Measurements from ENCODE around the gene PIANP.

The PIANP gene

DNA sequence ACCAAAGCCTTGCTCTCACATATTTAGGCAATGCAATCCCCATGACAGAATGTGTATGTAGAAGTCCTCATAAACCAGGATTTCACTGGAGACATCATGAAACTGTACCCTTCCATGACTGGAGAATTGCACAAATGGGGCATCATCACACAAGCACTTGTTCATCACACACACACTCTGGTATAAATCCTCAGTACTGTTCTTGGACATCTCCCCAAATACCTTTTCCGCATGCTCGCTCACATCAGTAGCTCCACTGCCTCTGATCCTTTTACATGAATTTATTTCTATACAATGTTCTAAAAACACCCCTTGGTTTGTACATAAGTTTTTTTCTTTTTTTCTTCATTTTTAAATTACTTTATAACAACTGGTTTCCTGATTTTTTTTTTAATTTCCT lies 34.4 kb downstream of the PIANP start:
- no peak for DNase-seq

DNA sequence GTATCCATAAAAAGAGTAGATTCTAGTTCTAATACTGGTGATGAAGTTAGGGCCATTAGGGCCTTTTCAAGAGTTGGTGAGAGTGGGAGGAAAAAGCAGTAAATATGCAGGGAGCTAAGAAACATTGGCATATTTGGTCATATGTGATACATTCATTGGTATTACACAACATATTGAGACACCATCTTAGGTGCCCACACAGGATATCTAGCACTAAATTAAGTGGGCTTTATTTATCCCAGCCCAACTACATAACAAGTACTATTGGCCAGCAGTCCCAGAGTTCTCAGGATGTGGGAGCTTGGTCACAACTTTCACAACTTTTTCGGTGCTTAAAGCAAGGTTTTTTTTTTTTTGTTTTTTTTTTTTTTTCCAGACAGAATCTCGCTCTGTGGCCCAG lies 35.7 kb downstream of the PIANP start:
- DNase-seq = no peak

DNA sequence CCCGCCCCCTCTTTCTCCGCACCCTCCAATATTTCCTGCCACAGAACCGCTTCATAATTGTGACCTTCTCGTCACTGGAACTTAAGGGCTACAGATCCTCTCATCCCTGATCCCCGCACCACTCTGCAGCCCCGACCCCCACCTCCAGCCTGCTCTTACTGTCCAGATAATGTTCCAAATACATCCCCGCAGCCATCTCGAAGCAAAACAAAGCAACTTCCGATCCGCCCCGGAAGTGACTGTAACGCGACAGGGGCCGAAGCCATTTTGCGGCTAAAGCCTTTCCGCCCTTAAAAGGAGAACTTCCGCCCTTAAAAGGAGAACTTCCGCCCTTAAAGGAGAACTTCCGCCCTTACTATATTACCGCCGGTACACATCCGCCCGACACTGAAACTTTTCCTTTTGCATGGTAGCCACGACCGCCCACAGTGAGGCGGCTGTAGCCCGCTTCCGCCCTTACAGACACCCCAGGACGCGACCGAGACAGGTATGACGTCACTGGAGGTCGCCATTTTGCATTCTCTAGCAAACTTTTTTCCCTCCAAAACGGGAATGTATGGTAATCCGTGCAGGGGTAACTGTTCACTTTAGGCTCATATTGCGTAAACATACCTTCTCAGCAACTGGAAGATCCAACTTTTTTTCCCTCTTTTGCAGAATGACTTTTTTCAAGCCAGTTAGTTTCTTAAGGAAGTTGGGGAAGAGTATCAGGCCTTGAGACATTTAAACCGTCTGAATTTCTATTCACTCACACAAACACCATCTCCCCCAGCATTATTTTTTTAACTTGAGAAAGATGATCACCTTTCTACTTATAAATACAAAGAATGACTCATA lies 37.5 kb downstream of the PIANP start, which contains the start of gene ING4:
ING4 (minus strand) TSS at position 214 of the 837 bp plus-strand sequence; CDS start at position 196, 18 bp downstream.
- peak; percentile 100 for DNase-seq

DNA sequence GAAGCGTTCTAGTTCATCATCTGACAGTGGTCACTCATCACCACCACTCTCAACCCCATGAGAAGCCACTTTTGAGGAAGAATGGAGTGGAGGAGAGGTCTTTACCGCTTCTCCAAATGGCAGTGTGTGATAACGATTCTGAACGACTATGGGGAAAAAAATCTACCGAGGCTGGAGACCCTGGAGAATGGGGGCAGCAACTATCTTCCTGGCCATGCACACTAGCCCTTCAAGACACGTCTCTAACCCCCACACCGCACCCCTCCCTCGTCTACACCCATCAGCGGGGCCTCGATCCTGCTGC lies 38.1 kb downstream of the PIANP start:
- no peak for DNase-seq

GRCh38 chr12:6653987-6654386 lies 46.6 kb downstream of the PIANP start:
- DNase-seq = no peak

DNA sequence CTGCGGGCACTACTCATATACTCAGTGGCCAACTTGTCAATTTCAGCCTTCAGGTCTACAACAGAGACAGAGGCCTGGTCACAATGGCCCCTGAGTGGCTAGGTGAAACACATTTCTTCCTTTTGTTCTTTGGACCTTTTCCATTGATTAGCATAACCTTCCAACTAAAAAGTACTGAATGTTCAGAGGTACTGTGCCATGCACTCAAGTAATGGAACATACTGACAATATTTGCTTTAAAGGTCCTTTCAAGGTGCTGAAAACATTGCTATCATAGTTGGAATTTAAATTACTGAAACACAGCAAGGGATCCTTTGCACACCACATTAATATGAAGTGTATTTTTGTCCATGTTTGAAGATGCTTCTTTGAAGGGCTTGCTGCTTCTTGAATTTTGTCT lies 47.3 kb downstream of the PIANP start:
- no peak for DNase-seq

- DNase-seq = no peak
These were observed 48.2 kb downstream of the PIANP start for GRCh38 chr12:6652391-6652790.

DNA sequence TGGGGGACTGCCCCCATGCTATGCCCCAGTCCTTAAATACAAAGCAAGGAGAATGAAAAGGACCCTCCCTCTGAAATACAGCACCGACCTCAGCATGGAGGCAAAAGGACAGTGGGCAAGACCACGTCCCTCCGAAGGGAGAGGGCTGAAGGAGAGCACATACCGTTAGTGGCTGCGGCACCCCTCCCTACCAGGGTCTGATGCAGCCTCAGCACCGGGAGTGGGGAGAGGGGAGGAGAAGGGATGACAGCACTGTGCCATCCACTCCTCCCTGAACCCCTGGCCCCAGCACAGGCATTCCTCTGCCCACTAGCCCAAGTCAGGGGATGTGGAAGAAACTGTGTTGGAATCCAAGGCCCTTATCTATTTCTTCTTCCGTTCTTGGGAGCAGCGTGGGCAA lies 49.8 kb downstream of the PIANP start:
- no peak for DNase-seq

DNA sequence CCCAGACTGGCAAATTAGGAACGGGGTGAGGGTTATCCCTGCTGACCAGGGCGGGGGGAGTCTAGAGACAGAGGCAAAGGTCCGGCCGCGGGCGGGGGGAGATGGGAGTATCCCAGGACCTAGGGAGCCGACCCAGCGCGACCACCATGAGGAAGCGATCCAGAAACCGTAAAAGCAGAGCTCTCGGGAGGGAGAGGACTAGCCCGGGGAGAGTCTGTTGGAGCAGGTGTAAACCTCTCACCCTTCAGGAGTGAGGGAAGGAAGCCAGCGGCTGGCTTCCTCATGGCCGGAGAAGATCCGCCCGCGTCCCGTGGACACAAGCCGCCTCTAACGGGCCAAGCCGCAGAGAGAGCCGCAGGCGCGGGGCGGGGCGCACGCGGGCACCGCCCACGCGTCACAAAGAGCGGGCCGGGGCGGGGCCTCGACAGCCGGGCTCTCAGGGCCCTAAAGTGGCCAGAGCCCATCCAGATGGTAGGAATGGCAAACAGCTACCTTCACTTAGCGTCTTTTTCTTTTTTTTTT lies 53.5 kb downstream of the PIANP start, which contains the start of gene ACRBP:
ACRBP (minus strand) TSS at position 350 of the 522 bp plus-strand sequence; CDS start at position 284, 66 bp downstream.
- DNase-seq = peak; percentile 88

- DNase-seq = no peak
These were observed 54.1 kb downstream of the PIANP start for GRCh38 chr12:6646276-6647082.

GRCh38 chr12:6644903-6645302 lies 55.7 kb downstream of the PIANP start:
- peak; percentile 58 for DNase-seq

GRCh38 chr12:6644257-6644596 lies 56.4 kb downstream of the PIANP start:
- no peak for DNase-seq

All from eye (tissue), 1 donor.